NCI-H1092 (cell line): ENCODE measurements around the gene CFAP100.

Source experiments
- DNase-seq: peaks from one replicate; lab custom pipeline; 2025; lab: John Stamatoyannopoulos, UW

Gene CFAP100

GRCh38 chr3:126481808-126482502, 87.2 kb downstream of the CFAP100 start:
- DNase-seq = no peak

- DNase-seq = no peak
Observed at GRCh38 chr3:126482503-126483255, 88.0 kb downstream of the CFAP100 start.

- DNase-seq = no peak
Observed at GRCh38 chr3:126483321-126483761, 88.6 kb downstream of the CFAP100 start.

- no peak for DNase-seq
Observed at GRCh38 chr3:126484148-126484547, 89.4 kb downstream of the CFAP100 start.

GRCh38 chr3:126484662-126485061, 90.0 kb downstream of the CFAP100 start:
- no peak for DNase-seq

GRCh38 chr3:126485176-126485897, 90.6 kb downstream of the CFAP100 start:
- no peak for DNase-seq

GRCh38 chr3:126485956-126486355, 91.2 kb downstream of the CFAP100 start:
- DNase-seq = no peak
